ENCODE data around the gene NSF.
"Not testable (repeated sequence)": the region's sequence is repeated elsewhere in the genome, so short reads cannot be mapped to it uniquely, and the experiment has no call there.

NSF gene

GRCh38 chr17:46628753-46629436, 38.4 kb downstream of the NSF start:
- DNase-seq (ENCODE audit: low spot score) = not testable (repeated sequence)

- not testable (repeated sequence) for DNase-seq (ENCODE audit: low spot score)
These were observed 41.7 kb downstream of the NSF start for GRCh38 chr17:46632146-46632545.

- not testable (repeated sequence) for DNase-seq (ENCODE audit: low spot score)
These were observed 44.4 kb downstream of the NSF start for GRCh38 chr17:46634844-46635243.

GRCh38 chr17:46641861-46642656, 51.6 kb downstream of the NSF start:
- not testable (repeated sequence) for DNase-seq (ENCODE audit: low spot score)

- not testable (repeated sequence) for DNase-seq (ENCODE audit: low spot score)
These were observed 56.8 kb downstream of the NSF start for GRCh38 chr17:46647251-46647650.

- DNase-seq (ENCODE audit: low spot score) = not testable (repeated sequence)
These were observed 57.3 kb downstream of the NSF start for GRCh38 chr17:46647688-46648278.

GRCh38 chr17:46649246-46649645, 58.8 kb downstream of the NSF start:
- not testable (repeated sequence) for DNase-seq (ENCODE audit: low spot score)

- not testable (repeated sequence) for DNase-seq (ENCODE audit: low spot score)
These were observed 61.7 kb downstream of the NSF start for GRCh38 chr17:46652024-46652643.

- not testable (repeated sequence) for DNase-seq (ENCODE audit: low spot score)
These were observed 67.8 kb downstream of the NSF start for GRCh38 chr17:46658235-46658634.

- not testable (repeated sequence) for DNase-seq (ENCODE audit: low spot score)
These were observed 69.2 kb downstream of the NSF start for GRCh38 chr17:46659702-46660101.

GRCh38 chr17:46663123-46663522, 72.7 kb downstream of the NSF start:
- DNase-seq (ENCODE audit: low spot score) = not testable (repeated sequence)

GRCh38 chr17:46663552-46663951, 73.1 kb downstream of the NSF start:
- not testable (repeated sequence) for DNase-seq (ENCODE audit: low spot score)

GRCh38 chr17:46665969-46666368, 75.5 kb downstream of the NSF start:
- DNase-seq (ENCODE audit: low spot score) = not testable (repeated sequence)

- DNase-seq (ENCODE audit: low spot score) = not testable (repeated sequence)
These were observed 80.3 kb downstream of the NSF start for GRCh38 chr17:46670789-46671188.

GRCh38 chr17:46672777-46673176, 82.3 kb downstream of the NSF start:
- DNase-seq (ENCODE audit: low spot score) = not testable (repeated sequence)

- not testable (repeated sequence) for DNase-seq (ENCODE audit: low spot score)
These were observed 87.3 kb downstream of the NSF start for GRCh38 chr17:46677819-46678218.

- not testable (repeated sequence) for DNase-seq (ENCODE audit: low spot score)
These were observed 93.2 kb downstream of the NSF start for GRCh38 chr17:46683653-46684052.

- DNase-seq (ENCODE audit: low spot score) = not testable (repeated sequence)
These were observed 94.8 kb downstream of the NSF start for GRCh38 chr17:46685284-46685683.

- DNase-seq (ENCODE audit: low spot score) = not testable (repeated sequence)
These were observed 101.7 kb downstream of the NSF start for GRCh38 chr17:46692196-46692595.

- not testable (repeated sequence) for DNase-seq (ENCODE audit: low spot score)
These were observed 102.8 kb downstream of the NSF start for GRCh38 chr17:46693283-46693682.

GRCh38 chr17:46696522-46696921, 106.1 kb downstream of the NSF start:
- not testable (repeated sequence) for DNase-seq (ENCODE audit: low spot score)

- not testable (repeated sequence) for DNase-seq (ENCODE audit: low spot score)
These were observed 108.5 kb downstream of the NSF start for GRCh38 chr17:46699014-46699413.

Measured in COLO829 (cell line).